K562 (cell line): ENCODE measurements around the gene FBXW7. TPM values are rescaled to one million over a fixed set of nuclear protein-coding genes. Genes with fewer than 3 reads are reported as not detected.
A peak's percentile ranks its signal among the peaks of the same experiment; 100 is the strongest.

Experiments used
- CREB1 ChIP-seq, 2 experiments: sonication (generic) in 1 of 2; formaldehyde crosslinking in 1 of 2; IDR thresholded peaks; 2 replicates each; pipeline versions ENCODE4 v1.6.1 to v1.8.0; 2012 to 2022; ENCODE audit warnings: inconsistent platforms in 1 of 2, mild to moderate bottlenecking in 1 of 2, missing genetic modification reagents in 1 of 2, moderate library complexity in 1 of 2
- HMBOX1 ChIP-seq: sonication (generic); IDR thresholded peaks from 2 replicates; pipeline ENCODE4 v1.6.1; 2016
- HNRNPLL ChIP-seq: fragments of 200-400 bp; formaldehyde crosslinking; IDR thresholded peaks from 2 replicates; pipeline ENCODE4 v1.6.1; 2017; ENCODE audit warnings: low read length, low read depth, mild to moderate bottlenecking; ENCODE audit not compliant: poor library complexity, severe bottlenecking
- JUN ChIP-seq, 2 experiments: sonication (generic) in 1 of 2; formaldehyde crosslinking in 1 of 2; IDR thresholded peaks; 2 replicates each; pipeline versions ENCODE4 v1.6.1 to v1.8.0; 2012 to 2022; ENCODE audit warnings: borderline replicate concordance in 2 of 2, mild to moderate bottlenecking in 2 of 2, improper control_type of control experiment in 1 of 2, low read depth in 1 of 2, low read length in 1 of 2, missing genetic modification reagents in 1 of 2
- JUND ChIP-seq, 2 experiments: IDR thresholded peaks; 2 replicates in 1 of 2; 3 replicates in 1 of 2; pipeline ENCODE4 v1.6.1; 2011; ENCODE audit warnings: borderline replicate concordance in 2 of 2, low read depth in 2 of 2, low read length in 2 of 2, improper control_type of control experiment in 1 of 2, missing biosample characterization in 1 of 2, missing genetic modification characterization in 1 of 2, missing genetic modification reagents in 1 of 2
- NRF1 ChIP-seq, 2 experiments: fragments of 450-650 bp; IDR thresholded peaks in 1 of 2; conservative IDR thresholded peaks in 1 of 2; 2 replicates each; pipeline ENCODE4 v1.6.1; 2014; ENCODE audit warnings: mild to moderate bottlenecking in 2 of 2
- ZNF140 ChIP-seq: fragments of 250-450 bp; sonication (Bioruptor Pico); IDR thresholded peaks from 2 replicates; pipeline ENCODE4 v1.8.0; 2021; ENCODE audit warnings: moderate library complexity, mild to moderate bottlenecking, inconsistent platforms
- ZNF316 ChIP-seq: fragments of 450-650 bp; IDR thresholded peaks from 2 replicates; pipeline ENCODE4 v1.6.1; 2016
- ZNF79 ChIP-seq: fragments of 250-450 bp; sonication (Bioruptor Pico); IDR thresholded peaks from 2 replicates; pipeline ENCODE4 v1.4.0; 2020; ENCODE audit warnings: low read depth, mild to moderate bottlenecking, moderate library complexity
- polyA plus RNA-seq, 8 experiments: library from polyadenylated mRNA; depleted of rRNA in 4 of 8; stranded (reverse) in 5 of 8; unstranded in 3 of 8; fragments of >200 nt; fragmentation: Nextera tagmentation in 2 of 8; fragmentation: Illumina TruSeq in 1 of 8; extraction: Ambion mirVana in 2 of 8; extraction: Trizol in 1 of 8; gene quantifications; 2 replicates each; pipeline versions ENCODE4 v1.2.1 to v1.2.3, GENCODE V29; 2011 to 2014; ENCODE audit warnings: inconsistent platforms in 1 of 8, missing spikeins in 1 of 8
- total RNA-seq, 7 experiments: library from RNA; depleted of rRNA in 6 of 7; stranded (reverse); fragments of >200 nt in 6 of 7; fragmentation: Illumina TruSeq in 2 of 7; extraction: Trizol in 2 of 7; gene quantifications; 2 replicates each; pipeline versions ENCODE4 v1.2.1 to v1.2.3, GENCODE V29; 2011 to 2021; ENCODE audit warnings: low replicate concordance in 1 of 7

The FBXW7 gene
- total and polyA plus RNA-seq, 9 of the 15 experiments (the other 6 are each of a cell fraction or from before 2014, with no cell fraction given): 6.8 to 44.2 (median 16.4) TPM

GRCh38 chr4:152485726-152486276 lies 50.1 kb downstream of the FBXW7 start (continued):
- TF ChIP-seq JUND (IDR thresholded peaks at IDR 0.05; ENCODE audit: borderline replicate concordance, low read depth, low read length) (peak; percentile 16; the same call in 1 of the 2 replicates), JUND (tag; IDR thresholded peaks at IDR 0.05; ENCODE audit: borderline replicate concordance, low read depth, low read length) (no peak), HMBOX1 (0 out of 2 replicates have a peak, but pooled peaks have one; percentile 25), ZNF316 (no peak), JUN (IDR thresholded peaks at IDR 0.05; ENCODE audit: borderline replicate concordance, low read depth, low read length) (peak; percentile 26; the same call in 1 of the 2 replicates), JUN (CRISPR knock-in tag; IDR thresholded peaks at IDR 0.05; ENCODE audit: borderline replicate concordance) (no peak), NRF1 (conservative IDR thresholded peaks at IDR 0.05 in 1 of 2, IDR thresholded peaks at IDR 0.05 in 1 of 2) (peak in 1 of 2 experiments; percentile 28; a peak in 1 of 4 replicates), CREB1 (IDR thresholded peaks at IDR 0.05) (no peak), CREB1 (CRISPR knock-in tag; IDR thresholded peaks at IDR 0.05) (peak; percentile 74; the same call in 1 of the 2 replicates), ZNF140 (CRISPR knock-in tag) (no peak), HNRNPLL (no peak), ZNF79 (no peak)
- TF ChIP-seq, all 486 proteins: peak for 9
